ENCODE measurements around the gene SCAF1. TPM values are rescaled to one million over a fixed set of nuclear protein-coding genes. Genes with fewer than 3 reads are reported as not detected.
A peak's percentile ranks its signal among the peaks of the same experiment; 100 is the strongest.

The SCAF1 gene
- total RNA-seq, 1 donor from 2014 or later = 86.0 TPM

- no peak for DNase-seq (ENCODE audit: low spot score)
Measured at GRCh38 chr19:49666120-49666444, 24.1 kb downstream of the SCAF1 start.

GRCh38 chr19:49667473-49667872, 25.5 kb downstream of the SCAF1 start:
- DNase-seq (ENCODE audit: low spot score) = no peak

DNA sequence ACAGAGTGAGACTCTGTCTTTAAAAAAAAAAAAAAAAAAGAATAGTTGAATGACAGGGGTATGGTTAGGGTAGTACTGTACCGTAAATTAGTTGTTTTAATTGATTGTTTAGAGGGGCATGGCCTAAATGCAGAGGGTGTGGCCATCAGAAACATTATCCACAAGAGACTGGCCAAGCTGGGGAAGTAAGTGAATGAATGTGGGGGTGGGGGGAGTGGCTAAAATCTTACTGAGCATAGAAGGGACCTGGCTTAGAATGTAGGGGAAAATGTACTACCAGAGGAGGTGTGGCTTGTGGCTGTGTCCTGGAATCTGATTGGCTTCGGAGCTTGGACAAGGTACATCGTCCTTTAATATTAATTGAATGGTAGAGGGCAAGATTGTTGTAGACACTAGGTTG, 27.5 kb downstream of the SCAF1 start:
- DNase-seq (ENCODE audit: low spot score) = no peak

- DNase-seq (ENCODE audit: low spot score) = peak; percentile 77
Measured at GRCh38 chr19:49672131-49672919, 30.3 kb downstream of the SCAF1 start.

DNA sequence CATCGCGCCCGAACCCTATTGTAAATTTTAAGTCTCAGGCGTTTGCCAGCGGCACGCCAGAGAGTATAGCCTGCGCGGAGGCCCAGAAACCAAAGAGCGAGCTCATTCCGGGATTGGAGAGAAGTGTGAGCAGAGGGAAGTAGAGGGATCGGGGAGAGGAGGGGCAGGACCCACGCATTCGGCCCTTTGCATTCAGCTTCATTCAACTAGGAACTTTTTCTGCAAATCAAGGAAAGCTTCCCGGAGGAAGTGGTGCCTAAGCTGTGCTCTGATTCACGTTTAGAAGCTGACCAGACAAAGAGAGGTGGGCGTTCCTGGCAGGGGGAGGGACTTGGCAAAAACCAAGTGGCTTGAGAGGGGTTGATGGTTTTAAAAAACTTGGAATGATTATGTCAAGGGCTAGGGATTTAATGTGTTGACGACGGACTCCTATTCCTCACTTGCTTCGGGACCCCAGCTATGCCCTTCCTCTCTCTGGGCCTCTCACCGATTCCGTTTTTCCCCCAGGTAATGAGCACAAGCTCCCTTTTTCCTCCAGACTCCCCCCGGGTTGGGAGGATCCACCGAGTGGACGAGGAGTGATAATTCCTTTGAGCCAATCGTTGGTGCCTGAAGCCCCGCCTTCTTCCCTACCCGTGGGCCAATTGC, 34.3 kb downstream of the SCAF1 start:
- DNase-seq (ENCODE audit: low spot score) = peak; percentile 82

GRCh38 chr19:49676784-49677230, 34.8 kb downstream of the SCAF1 start:
- DNase-seq (ENCODE audit: low spot score) = peak; percentile 100

- DNase-seq (ENCODE audit: low spot score) = no peak
Measured at GRCh38 chr19:49677231-49677900, 35.4 kb downstream of the SCAF1 start, which contains the start of gene PRMT1. Gene PRMT1 (plus strand): TSS chr19:49677271. CDS start chr19:49677281, 10 bp downstream.

DNA sequence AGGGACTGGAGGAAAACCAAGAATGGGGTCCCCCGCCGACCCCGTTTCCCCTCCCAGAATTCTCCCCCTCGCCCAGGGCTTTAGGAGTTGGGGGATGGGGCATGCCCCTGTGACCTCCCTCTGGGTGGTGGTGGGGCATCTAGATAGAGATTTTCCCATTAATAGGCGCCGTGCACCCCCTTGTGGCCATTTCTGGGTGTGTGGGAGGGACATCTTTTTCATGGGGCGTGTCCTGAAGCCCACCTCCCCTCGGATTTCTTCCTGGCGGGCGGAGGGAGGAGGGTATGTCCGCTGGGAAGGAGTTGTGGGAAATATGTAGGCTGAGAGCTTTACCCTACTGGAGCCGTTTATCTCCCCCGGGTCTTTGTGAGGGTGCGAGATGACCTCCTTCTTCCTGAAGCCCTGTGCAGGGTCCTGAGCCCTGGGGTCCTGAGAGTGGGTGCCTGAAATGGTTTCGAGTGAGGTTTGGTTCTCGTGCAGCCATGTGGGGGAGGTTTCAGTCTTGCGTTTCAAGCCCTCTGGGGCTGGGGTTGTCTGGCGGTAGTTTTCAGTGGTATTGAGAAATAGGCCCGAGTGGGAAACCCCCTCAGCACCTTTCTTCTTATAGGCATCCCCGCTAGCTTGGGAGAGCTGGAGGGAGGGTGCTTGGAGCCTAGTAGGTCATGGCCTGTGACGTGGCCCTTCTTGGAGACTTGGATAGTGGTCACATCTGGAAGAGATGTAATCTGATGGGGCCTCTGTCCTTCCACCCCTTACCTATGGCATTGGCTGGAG, 36.1 kb downstream of the SCAF1 start:
- peak; percentile 68 for DNase-seq (ENCODE audit: low spot score)

- DNase-seq (ENCODE audit: low spot score) = no peak
Measured at GRCh38 chr19:49678985-49679770, 37.2 kb downstream of the SCAF1 start.

GRCh38 chr19:49679771-49680413, 37.9 kb downstream of the SCAF1 start:
- no peak for DNase-seq (ENCODE audit: low spot score)

- DNase-seq (ENCODE audit: low spot score) = peak; percentile 91
Measured at GRCh38 chr19:49680421-49681351, 38.7 kb downstream of the SCAF1 start.

DNA sequence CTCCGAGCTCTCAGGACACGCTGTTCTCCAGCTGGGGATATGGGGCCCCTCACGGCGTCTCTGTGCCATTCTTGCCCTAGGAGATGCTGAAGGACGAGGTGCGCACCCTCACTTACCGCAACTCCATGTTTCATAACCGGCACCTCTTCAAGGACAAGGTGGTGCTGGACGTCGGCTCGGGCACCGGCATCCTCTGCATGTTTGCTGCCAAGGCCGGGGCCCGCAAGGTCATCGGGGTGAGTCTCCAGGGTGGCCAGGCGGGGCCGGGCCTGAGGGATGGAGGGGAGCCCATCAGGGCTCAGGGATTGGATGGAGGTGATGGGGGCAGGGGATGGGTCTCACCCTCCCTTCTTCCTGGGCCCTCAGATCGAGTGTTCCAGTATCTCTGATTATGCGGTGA, 39.8 kb downstream of the SCAF1 start:
- DNase-seq (ENCODE audit: low spot score) = no peak

DNA sequence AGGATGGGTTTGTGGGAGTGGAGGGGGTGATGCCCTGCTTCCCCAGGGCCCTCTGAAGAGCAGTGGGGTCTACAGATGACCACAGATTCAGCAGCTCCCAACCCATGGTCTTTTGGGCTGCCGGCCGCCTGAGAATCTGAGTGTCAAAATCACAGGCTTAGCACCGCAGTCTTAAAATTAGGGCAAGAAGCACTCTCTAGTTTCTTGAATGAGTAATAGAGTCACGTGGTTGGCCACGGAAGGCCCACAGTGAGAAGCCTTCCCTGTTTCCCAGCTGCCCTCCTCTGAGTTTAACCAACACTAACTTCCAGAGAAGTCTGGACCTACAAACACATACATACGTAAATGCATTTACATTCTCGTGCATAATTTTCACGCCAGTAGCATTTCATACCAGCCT, 40.3 kb downstream of the SCAF1 start:
- no peak for DNase-seq (ENCODE audit: low spot score)

- no peak for DNase-seq (ENCODE audit: low spot score)
Measured at GRCh38 chr19:49683814-49684250, 41.8 kb downstream of the SCAF1 start.

- DNase-seq (ENCODE audit: low spot score) = no peak
Measured at GRCh38 chr19:49684251-49684982, 42.4 kb downstream of the SCAF1 start.

- no peak for DNase-seq (ENCODE audit: low spot score)
Measured at GRCh38 chr19:49684983-49685553, 43.1 kb downstream of the SCAF1 start.

DNA sequence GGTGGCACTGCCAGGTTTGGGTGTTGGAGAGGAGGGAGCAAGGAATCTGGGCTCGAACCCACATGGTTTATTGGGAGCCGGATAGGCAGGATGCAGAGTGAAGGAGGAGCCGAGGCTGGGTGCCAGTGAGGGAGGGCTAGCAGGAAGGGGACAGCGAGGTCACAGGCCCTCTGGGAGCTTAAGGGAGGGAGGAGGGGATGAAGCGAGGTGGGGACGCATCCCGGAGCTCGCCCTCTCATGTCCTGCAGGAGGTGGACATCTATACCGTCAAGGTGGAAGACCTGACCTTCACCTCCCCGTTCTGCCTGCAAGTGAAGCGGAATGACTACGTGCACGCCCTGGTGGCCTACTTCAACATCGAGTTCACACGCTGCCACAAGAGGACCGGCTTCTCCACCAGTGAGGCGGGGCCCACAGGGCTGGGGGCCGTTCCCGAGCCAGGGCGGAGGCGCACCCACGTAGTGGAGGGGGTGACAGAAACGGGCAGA, 43.9 kb downstream of the SCAF1 start:
- DNase-seq (ENCODE audit: low spot score) = no peak

- DNase-seq (ENCODE audit: low spot score) = no peak
Measured at GRCh38 chr19:49686503-49687088, 44.6 kb downstream of the SCAF1 start.

Data from mucosa of gallbladder (tissue), 1 donor.